ENCODE data around the gene BCL2L1.

Gene BCL2L1

DNA sequence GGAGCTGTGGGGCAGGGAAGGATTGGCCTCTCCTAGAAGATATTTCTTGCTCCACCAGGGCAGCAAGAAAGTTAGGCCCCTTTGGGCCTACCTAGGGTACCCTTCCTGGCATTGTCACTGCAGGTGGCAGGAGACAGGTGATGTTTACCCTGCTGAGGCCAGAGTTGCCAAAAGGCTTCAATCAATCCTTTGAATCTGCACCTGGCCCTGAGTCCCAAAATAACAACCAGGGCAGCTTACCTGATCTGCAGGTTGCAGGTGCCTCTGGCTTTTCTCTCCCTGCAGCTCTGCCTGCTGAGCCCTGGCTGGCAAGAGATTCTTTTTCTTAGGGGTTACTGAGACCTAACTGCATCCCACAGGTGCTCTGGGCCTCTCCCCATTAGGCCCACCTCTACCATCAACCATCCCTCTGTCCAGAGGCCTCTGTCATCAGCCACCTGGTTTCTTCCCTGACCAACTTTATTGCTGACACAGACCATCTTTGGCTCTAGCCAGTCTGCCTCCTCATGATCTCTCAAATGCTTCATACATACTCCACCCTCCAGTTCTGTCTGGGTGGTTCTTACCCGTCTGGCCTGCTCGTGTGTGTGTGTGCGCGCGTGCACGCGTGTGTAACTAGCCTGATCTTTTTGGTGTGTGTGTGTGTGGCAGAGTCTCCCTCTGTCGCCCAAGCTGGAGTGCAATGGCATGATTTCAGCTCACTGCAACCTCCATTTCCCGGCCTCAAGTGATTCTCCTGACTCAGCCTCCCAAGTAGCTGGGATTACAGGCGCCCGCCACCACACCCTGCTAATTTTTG is 13.7 kb downstream of the BCL2L1 start:
- no peak for DNase-seq (ENCODE audit: low read depth)

DNA sequence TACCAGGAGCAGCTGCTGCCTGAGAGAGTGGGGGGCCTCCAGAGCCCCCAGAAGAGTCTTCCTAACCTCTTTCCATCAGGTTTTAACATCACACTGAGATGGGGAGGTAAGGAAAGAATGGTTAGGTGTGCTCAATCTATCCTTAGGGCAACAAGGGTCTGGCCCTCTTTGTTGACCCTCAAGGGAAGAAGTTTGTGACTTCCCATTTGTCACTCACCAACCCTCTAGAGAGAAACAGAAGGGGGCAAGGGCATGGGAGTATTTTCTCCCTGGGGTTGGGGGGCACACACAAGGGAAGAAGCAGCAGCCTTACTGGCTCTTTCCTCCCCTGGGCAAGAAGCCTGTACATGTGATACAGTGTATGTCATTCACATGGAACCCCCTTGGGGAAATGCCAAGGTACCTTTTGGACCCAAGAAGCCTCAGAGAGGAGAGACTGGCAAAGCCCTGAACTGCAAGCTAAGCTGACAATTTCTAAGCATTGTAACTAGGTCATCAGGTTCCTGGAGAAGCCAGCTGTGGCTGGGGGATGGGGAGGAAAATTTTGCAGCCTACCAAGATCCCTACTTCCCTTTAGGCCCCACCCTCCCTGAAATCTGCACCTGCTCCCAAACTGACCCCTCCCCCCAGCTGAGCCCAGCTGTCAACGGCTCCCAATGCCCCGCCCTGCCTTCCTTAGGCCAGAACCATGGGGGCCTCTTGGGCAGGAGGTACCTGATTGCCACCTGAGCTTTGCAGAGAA is 14.5 kb downstream of the BCL2L1 start:
- no peak for DNase-seq (ENCODE audit: low read depth)

DNA sequence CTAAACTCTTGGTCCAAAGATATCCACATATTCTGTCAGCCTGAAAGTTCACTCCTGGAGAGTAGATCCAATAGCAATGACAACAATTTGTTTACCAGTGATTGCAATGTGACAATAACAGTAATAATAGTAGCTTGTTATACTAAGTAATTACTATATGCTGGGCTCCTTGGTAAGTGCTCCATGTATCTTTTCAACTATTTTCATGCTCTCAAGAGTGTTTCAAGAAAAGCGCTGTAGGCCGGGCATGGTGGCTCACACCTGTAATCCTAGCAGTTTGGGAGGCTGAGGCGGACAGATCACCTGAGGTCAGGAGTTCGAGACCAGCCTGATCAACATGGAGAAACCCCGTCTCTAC is 15.4 kb downstream of the BCL2L1 start:
- no peak for DNase-seq (ENCODE audit: low read depth)

DNA sequence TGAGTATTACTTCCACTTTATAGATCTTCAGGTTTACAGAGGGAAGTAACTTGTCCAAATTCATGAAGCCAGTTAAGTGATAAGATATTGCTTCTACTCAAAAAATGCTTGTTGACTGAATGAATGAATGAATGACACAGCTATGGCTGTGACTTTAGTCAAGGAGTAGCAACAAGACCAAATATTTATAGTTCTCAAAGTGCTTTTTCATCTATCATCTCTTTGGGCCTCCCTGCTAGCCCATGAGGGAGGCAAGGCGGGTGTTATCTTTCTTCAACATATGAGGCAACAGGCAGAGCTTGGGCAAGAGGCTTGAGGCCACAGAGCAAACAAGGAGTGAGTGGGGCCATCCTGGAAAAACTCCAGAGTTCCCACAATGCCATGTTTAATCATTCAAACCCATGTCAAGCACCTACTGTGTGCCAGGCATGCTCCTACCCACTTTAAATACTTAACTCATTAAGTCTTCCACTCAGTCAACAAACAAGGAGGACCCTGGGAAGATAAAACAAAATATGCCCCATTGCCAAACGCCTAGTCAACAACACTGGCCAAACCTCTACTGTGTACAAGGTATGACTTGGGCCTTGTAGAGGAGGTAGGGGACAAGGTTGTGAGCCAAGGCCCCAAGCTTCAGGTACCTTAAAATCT is 15.9 kb downstream of the BCL2L1 start:
- DNase-seq (ENCODE audit: low read depth): no peak

DNA sequence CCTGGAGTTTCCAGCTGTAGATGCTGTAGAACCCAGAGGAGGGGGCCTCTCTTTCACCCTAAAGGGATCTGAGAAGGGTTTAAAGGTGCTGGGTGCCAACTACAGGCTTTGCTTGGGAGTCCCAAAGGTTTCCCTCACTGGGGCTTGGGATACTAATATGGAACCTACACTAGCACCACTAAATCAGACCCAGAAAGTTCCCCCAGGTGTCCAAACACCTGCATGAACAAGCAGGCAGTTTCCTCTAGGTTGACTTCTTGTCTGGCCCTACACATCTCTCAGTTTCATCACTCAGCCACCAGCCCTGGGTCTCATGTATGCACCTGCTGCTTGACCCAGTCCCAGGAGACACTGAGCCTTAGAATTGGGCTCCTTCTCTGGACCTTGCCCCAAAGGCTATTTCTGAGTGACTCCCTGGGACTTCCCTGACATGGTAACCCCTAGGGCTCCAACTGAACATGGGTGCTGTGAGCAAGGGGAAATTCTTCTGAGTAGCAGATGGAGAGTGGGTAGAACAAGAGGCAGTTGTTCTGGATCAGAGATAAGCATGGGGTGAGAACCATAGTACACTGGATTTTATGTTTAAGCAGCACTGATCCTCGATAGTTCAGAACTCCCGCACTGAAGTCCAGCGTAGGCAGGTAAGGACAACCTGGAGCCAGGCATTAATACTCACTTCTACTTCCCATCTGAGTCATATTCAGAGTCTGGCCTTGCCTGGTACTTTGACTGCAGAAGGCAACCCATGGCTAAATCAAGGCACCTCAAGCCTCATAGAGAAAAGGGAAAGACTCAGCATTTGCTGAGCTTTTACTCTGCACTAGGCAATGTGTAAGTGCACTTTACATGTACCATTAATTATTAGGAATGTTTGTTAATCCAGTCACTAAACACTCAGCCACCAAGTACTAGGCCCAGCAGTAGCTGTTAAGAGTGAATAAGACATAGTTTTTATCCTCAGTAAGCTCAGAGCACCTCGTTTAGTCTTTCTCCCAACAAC is 16.8 kb downstream of the BCL2L1 start:
- no peak for DNase-seq (ENCODE audit: low read depth)

DNA sequence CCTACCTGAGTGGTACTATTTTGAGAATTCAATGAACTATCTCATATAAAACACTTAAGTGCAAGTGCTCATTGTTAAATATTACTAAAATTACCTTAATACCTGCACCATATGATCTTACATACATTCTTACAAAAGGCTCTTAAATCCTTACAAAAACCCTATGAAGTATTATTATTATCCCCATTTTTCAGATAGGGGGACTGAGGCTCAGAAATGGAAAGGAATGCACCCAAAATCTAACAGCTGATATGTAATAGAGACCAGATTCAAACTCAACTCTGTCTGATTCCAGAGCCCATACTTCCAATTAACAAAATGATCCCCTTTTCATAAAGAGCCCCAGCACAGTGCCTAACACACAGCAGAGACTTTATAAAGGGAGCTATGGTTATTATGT is 17.5 kb downstream of the BCL2L1 start:
- DNase-seq (ENCODE audit: low read depth): no peak

DNA sequence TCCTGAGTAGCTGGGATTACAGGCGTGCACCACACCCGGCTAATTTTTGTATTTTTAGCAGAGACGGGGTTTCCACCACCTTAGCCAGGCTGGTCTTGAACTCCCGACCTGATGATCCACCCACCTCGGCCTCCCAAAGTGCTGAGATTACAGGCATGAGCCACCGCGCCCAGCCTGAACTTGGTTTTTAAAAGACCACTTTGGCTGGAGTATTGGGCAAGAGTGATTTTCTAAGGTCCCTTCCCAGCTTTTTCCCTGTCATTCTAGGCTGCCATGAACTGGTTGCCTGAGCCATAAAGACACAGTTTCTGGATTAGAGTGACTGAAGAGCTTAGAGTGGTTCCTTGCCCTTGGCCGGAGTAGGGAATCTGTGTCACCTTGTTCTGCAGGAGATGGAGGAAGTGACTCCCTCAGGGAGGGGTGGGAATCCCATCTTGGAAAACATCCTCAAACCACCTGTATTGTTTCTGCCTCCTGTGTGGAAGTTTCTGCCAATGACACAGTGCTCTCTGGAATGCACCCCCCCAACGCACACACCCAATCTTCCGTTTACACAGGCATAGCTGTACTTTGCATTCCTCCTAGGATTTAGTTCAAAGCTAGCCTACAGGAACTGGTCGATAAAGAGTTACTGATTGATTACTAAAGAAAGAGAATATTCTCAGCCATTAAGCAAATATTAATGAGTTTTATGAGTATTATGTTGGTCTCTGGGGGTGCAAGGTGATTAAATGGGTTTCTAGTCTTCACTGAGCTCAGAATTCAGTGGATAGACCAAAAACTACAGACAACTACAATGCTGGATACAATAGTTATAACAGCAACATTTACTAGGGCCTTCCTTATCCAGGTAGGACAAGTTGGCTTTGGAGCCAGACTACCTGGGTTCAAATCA is 18.2 kb downstream of the BCL2L1 start:
- no peak for DNase-seq (ENCODE audit: low read depth)

DNA sequence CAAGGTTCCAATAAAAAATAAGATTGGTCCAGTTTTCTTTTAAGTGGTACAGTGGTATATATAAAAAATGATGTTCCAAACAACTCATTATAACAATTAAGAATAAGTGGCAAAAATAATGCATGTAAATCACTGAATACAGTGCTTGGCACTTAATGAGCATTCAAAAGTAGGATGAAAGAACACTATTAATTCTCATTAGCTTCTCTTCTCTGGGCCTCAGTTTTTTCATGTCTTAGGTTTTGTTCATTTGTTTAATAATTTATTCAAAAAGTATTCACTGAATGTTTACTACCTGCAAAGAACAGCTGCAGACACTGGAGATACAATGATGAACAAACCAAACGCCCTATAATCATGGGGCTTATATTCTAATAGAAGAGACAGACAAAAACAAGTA is 21.1 kb downstream of the BCL2L1 start:
- no peak for DNase-seq (ENCODE audit: low read depth)

DNA sequence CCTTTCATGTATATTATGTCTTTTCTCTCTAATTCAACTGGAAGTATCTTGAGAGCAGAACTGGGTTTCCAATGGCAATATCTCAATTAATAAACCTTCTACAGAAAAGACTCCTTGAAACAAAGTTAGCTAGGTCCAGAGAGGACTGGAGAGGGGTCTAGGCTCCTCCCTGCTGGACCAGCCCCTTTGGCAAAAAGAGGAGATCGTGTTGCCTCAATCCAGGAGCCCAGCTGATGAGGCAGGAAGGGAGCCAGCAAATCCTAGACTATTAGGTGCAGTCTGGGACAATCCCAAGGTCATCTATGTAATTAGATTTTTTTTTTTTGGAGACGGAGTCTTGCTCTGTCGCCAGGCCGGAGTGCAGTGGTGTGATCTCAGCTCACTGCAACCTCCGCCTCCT is 21.9 kb downstream of the BCL2L1 start:
- DNase-seq (ENCODE audit: low read depth): no peak

DNA sequence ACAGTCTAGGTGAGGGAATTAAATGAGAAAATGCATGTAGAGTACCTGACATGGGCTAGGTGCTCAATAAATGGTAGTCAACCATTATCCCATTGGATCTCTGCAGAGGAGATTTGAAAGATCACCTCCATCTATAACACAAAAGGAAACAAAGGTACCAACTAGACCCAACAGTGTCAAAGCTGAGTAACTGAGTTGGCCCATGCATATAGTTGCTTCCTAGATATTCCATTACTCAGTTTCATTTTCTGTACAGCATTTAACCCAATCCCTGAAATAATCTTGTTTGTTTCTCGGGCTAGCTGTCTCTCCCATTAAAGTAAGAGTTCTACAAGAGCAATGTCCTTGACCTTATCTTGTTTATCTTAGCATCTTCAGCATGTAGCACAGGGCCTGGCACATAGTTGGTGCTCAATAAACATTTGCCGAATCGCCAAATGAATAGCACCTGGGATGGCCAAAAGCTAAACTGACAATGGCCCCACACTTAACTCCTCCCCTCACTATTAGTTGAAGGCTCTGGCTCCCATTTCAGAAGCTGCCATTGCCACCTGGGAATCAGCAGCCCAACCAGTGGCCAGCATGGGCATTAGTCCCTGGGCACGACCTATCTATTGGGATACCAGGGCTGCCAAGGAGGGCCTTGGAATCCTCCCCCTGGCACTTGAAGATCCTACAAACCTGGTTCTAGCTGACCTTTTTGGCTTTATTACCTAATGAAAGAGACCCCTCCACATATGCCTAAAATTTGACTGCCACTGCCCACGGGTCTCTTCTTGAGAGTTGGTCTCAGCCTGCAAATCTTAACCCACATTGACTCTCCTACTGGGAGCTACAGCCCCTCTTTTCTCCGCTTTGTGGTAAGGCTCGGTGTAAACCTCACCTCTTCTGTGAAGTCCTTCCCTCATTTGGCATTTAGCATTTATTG is 22.6 kb downstream of the BCL2L1 start:
- DNase-seq (ENCODE audit: low read depth): no peak

DNA sequence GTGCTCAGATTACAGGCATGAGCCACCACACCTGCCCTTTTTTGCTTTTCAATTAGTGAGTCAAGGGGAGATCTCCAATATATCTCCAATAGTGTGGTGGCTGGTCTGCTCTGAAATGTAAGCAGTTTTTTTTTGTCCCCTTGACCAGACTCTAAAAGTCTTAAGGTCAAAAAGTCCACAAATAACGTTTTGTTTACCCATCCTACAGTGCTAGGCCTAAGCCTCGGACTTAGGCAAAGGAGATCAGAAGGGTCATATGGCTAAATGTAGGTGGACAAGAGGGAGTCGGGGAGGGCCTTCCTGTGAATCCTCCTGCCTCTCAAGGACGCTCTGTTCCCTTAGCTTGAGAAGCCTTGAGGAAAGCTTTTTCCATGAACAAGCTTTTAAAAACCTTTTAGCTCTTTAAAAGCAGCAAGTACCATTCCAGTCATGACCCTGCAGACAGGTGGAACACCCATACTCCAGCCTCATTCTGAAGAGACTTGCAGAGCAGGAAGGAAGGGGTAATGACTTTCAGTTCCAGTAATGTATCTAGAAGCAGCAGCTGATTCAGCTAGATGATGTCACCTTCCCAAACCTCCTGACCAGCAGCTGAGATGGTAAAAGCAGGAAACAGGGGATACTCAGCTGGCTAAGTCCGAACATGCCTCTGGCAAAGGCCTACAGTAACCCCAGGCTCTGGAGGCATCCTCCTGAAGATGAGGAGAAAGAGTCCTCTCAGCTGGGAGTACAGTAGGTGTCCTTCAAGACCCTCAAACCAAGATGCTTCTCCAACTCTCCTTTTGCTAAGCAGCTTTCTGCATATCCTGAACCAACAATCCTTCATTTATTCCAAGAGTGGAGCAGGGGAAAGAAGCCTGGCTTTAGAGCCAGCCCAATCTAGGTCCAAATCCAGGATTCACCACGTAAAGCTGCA is 23.6 kb downstream of the BCL2L1 start:
- DNase-seq (ENCODE audit: low read depth): no peak

DNA sequence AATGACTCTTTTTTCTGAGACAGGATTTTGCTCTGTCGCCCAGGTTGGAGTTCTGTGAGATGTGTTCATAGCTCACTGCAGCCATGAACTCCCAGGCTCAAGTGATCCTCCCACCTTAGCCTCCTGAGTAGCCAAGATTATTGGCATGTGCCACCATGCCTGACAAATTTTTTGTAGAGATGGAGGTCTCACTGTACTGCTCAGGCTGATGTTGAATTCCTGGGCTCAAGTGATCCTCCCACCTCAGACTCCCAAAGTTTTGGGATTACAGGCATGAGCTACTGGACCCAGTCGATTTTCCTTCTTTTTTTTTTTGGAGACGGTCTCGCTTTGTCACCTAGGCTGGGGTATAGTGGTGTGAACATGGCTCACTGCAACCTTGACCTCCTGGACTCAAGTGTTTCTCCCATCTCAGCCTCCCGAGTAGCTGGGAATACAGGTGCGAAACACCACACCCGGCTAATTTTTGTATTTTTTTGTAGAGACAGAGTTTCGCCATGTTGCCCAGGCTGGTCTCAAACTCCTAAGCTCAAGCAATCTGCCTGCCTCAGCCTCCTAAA is 24.3 kb downstream of the BCL2L1 start:
- no peak for DNase-seq (ENCODE audit: low read depth)

DNA sequence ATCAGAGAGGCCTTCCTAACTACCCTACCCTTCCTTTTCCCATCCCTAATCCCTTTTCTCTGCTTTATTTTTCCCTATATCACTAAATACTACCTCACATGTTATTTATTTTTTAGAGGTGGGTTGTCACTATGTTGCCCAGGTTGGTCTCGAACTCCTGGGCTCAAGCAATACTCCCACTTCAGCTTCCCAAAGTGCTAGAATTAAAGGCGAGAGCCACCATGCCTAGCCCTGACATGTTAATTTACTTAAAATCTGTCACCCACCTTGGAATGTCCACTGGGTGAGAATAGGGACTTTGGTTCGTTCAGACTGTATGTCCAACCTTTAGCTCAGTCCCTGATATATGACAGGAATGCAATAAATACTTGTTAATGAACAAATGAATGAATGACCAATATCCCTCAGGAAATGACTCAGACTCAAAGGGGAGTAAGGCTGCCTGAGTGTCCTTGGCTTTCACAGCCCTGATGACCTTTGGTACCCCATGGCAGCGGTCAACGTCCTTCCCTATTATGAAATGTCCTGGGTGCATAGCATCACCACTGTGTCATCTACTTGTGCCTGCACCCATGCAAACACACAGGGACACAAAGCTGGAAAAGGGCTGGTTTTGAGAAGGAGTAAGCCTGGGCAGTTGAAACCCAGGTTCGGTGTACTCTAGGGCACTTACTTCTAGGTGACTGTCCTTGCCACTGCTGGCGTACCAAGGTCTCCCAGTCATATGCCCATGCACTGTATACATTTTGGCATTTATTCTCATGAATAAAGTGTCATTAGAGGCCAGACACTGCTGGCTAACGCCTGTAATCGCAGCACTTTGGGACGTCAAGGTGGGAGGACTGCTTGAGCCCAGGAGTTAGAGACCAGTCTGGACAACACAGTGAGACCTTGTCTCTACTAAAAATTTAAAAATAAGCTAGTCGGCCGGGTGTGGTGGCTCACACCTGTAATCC is 26.5 kb downstream of the BCL2L1 start:
- no peak for DNase-seq (ENCODE audit: low read depth)

DNA sequence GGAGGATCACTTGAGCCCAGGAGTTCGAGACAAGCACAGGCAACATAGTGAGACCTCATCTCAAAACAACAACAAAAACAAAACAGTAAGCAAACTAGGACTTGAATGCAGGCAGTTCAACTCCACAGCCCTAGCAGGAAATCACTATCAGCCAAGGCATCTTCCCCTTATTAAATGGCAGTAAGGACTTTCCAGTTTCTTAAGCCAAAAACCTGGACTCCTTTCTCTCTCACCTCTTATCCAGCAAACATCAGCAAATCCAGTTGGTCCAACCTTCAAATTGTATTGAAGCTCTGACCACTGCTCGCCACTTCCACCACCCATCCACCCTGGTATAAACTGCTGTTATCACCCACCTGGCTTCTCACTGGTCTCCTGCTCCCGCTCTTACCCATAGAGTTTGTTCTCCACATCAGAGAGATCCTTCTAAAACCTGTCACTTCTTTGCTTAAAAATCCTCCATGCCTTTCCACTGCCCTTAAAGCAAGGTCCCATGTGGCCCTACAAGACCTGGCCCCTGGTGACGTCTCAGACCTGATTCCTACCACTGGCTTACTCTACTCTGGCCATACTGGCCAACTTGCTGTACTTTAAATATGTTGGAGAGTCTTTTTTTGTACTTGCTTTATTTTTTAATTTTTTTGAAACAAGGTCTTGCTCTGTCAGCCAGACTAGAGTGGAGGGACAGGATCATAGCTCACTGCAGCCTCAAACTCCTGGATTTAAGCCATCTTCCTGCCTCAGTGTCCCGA is 27.6 kb downstream of the BCL2L1 start:
- no peak for DNase-seq (ENCODE audit: low read depth)

DNA sequence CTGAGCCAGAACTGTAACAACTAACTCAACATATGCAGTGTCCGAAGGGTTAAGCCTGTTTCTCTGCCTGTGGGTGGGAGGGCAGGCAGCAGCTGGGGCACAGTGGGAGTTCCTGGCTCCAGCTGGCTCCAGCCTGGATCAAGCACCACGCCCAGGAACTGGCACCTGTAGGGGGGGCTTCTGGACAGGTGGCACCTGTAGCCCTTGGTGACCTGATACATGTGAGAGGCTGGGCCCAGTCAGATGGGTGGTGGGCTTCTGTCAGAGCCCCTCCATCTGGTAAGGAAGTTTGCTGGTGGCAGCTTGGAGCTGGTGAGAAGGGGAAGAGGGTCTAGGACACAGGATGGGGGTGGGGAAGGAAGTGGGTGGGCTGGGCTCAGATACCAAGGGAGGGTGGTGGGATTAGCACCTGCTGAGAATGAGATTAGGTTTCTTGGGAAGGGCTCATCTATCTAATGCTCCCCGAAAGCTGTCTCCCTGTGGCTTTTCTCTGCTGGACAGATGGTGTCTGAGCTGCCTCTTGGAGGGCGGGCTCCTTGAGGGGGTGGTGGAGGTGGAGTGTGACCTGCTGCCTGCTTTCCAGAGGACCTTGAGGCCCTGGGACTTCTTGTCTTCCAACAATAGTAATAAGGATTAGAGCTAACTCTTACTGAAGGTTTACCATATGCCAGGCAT is 28.5 kb downstream of the BCL2L1 start:
- DNase-seq (ENCODE audit: low read depth): no peak

DNA sequence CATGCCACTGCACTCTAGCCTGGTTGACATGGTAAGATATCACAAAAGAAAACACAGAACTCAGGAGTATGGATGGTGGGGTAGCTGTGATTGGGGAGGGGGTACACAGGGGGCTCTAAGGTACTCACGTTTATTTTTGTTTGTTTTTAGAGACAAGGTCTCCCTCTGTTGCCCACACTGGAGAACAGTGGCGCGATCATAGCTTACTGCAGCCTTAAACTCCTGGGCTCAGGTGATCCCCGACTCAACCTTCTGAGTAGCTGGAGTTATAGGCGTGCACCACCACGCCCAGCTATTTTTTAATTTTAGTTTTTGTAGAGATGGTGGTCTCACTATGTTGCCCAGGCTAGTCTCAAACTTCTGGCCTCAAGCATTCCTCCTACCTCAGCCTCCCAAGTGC is 29.3 kb downstream of the BCL2L1 start:
- no peak for DNase-seq (ENCODE audit: low read depth)
